Measurements from ENCODE around the gene CD86. TPM values are rescaled to one million over a fixed set of nuclear protein-coding genes. Genes with fewer than 3 reads are reported as not detected.

CD86 gene
- total RNA-seq, 2 experiments from 2014 or later, result 1.4 to 1.7 TPM

Other genes with a start within 250 kb of the CD86 start
- 10 to 100 TPM; 36.8 to 37.3 TPM for gene IQCB1, start 220.3 kb upstream of the CD86 start, total RNA-seq
- 10 to 100 TPM; 14.4 to 14.8 TPM for gene EAF2, start 220.2 kb upstream of the CD86 start, total RNA-seq
- 1 to 10 TPM; 1.1 to 1.4 TPM for gene SLC15A2, start 161.0 kb upstream of the CD86 start, total RNA-seq
- under 1 TPM; 0.26 to 0.41 TPM for gene ILDR1, start 33.1 kb upstream of the CD86 start, total RNA-seq
- gene CASR, start 128.3 kb downstream of the CD86 start, total RNA-seq, result under 1 TPM; 0.14 to 0.19 TPM